GM18511 (cell line): ENCODE results near the gene SSR4.
"Not testable (repeated sequence)": the region's sequence is repeated elsewhere in the genome, so short reads cannot be mapped to it uniquely, and the experiment has no call there.

Experiments used
- ATAC-seq: cut with Tn5 transposase; IDR thresholded peaks from one replicate; pipeline ENCODE4 v1.9.1; 2021; ENCODE audit warnings: mild to moderate bottlenecking, moderate library complexity; ENCODE audit not compliant: unreplicated experiment

The SSR4 gene

DNA sequence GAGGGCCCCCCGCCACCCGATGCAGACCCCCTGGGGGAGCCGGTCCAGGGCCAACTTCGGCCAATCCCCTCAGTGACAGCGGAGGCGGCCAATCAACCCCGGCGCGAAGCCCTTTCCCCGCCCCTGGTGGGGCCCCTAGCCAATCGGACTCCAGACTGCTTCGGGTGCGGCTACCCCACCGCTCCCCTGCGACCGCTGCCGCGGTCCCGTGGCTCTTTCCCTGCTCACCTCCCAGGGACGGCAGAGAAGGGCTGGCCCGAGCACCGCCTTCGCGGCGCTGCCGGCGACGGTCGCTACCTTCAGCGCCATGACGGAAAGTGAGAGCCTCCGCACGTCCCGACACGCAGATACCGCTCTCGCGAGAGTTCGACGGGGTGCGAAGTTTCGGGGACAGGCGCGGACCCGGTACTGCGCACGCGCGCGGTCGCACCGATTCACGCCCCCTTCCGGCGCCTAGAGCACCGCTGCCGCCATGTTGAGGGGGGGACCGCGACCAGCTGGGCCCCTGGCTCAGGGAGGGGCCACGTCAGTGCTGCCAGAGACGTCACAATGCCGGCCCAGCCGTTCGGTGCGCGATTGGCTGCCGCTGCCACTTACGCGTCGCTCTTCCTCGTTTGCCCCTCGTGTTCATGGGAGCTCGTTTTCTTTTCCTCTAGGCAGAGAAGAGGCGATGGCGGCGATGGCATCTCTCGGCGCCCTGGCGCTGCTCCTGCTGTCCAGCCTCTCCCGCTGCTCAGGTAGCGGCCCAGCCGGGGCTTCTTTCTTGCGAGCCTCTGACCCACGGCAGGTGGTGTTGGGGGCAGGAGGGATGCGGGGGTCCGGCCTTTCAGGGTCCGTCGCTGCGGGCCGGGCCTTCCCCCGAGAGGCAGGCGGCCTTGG, at the start of gene SSR4, which contains the start of gene IDH3G:
SSR4 (plus strand) TSS at position 651 of the 879 bp plus-strand sequence; CDS start at position 671, 20 bp downstream.
IDH3G (minus strand) TSS at position 358 of the 879 bp plus-strand sequence; CDS start at position 309, 49 bp downstream.
- ATAC-seq: peak; percentile 91

- ATAC-seq: not testable (repeated sequence)
These were observed 49.4 kb upstream of the SSR4 start for GRCh38 chrX:153745067-153745433.

GRCh38 chrX:153746359-153746758, 48.1 kb upstream of the SSR4 start:
- ATAC-seq: no peak

- ATAC-seq: not testable (repeated sequence)
These were observed 47.5 kb upstream of the SSR4 start for GRCh38 chrX:153746991-153747390.

DNA sequence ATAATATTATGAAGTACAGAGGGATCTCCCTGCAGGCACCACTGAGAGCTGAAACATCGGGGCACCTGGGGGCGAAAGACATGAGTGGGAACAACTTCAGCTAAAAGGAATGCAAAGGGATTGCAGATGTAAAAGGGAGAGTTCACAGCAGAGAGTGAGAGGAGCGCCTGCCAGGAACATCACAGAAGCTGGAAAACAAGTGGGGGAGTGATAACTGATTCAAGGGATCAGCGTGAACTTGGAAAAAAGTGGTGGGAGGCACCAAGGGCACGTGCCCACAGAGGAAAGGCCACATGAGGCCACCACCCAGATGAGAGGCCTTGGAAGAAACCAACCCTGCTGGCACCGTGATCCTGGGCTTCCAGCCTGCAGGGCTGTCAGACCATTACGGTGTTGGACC, 45.5 kb upstream of the SSR4 start:
- ATAC-seq: not testable (repeated sequence)

- ATAC-seq: no peak
These were observed 44.2 kb upstream of the SSR4 start for GRCh38 chrX:153750127-153750774.

DNA sequence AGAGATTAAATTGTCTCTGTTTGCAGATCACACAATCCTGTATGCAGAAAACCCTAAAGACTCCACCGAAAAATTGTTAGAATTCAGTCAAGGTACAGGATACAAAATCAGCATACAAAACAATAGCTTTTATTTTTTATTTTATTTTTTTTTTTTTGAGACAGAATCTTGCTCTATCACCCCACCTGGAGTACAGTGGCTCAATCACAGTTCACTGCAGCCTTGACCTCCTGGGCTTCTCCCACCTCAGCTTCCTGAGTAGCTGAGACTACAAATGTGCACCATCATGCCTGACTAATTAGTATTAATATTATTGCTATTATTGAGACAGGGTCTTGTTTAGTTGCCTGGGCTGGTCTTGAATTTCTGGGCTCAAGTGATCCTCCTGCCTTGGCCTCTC, 39.3 kb upstream of the SSR4 start:
- no peak for ATAC-seq

DNA sequence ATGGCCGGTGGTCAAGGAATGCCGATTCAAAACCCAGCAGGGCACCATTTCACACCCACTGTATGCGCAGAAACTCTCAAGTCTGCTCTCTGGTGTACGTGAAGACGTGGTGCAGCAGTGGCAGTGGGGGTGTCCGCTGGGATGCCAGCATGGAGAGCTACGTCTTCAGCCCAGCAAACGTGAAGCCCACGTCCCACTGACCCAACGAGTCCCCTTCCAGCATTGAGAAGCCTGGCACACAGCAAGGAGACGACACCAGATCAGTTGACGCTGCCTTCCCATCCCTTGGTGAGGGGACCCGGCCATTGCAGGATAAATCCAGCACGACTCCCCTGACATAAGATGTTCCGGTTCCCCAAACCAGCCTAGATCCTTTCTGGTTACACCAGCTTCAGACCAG, 32.6 kb upstream of the SSR4 start:
- ATAC-seq: no peak

GRCh38 chrX:153762626-153763173, 31.8 kb upstream of the SSR4 start:
- ATAC-seq: no peak

DNA sequence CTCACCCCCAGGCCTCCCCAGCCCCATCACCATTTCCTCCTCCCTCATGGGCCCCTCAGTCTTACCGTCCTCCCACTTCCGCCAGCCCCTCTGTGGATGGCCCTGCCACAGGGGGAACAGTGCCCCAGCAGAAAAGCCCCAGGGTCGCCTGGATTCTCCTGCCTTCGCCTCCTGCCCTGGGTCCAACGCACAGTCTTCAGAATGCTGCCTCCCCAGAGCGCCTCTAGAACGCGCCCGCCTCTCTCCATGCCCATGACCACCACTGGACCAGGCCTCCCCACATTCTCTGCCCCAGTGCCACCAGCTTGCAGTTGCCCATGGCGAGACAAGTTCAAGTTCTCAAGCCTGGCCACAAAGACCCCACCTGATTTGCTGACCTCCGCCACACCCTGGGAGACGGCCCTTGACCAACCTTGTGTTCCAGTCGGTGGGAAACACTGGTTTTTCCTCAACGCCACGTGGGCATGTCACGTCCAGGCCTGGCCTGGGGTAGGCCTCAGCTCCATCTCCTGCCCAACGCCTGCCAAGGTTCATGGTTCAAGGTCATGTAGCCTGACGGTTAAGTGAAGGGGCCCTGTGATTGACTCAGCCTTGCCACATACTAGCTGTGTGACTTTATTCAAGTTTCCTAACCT, 31.1 kb upstream of the SSR4 start:
- no peak for ATAC-seq

- ATAC-seq: peak; percentile 63
These were observed 30.3 kb upstream of the SSR4 start, which contains the start of gene PLXNB3 for GRCh38 chrX:153763989-153764755. Gene PLXNB3 (plus strand): TSS chrX:153764249. CDS start chrX:153765536, 1,287 bp downstream.

DNA sequence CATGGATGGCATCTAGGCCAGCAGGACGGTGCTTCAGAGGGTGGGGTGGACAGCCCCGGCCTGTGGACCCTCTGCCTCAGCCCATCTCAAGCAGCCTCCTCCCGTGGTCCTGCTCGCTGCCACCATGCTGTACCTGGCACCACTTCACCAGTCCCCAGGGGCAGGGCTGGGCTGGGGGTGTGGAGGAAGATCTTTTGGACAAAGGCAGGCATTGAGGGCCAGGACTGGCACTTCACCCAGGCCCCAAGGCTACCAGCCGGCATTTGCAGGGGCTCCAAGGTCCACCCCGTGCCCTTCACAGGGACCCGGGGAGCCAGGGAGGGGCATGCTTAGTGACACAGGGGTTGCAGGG, 29.7 kb upstream of the SSR4 start:
- no peak for ATAC-seq

DNA sequence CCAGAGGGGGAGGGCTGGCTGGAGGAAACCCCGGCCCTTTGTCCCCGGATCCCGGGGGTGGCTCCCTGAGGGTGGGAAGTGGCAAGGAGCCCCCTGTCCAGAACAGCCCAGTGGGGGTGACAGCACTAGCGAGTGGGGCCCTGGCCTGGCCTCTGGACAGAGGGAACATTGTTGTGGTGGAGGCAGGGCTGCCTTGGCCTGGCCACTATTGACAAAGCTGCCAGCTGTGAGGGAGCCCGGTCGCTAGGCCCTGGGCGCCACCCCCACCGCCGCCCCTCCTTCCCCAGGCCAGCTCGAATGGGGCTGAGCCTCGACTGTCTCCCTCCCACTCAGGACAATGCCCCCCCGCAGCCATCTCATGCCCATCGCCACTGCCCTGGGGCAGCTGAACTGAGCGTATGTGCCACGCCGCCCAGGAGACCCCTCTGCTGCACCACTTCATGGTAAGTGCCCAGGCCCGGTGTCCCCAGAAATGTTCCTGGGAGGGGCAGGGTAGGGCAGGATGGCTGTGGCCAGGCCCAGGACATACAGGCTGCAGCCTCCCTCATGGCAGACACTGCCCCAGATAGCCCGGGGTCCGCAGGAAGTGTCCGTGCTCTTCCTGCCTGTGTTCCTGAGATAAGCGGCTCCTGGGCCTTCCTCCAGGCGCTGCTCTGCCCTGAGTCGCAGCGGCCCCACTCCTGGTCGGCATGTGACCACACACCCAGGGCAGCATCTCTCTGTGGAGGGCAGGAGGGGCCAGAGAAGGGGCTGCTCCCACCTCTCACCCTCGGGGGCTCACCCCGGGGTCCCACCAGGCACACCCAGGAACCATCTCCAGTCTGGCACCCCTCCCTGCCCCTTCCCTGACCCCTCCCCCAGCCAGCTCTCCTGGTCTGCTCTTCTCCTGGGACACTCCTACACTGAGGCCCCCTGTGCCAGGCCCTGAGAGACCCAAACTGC, 29.1 kb upstream of the SSR4 start:
- no peak for ATAC-seq

DNA sequence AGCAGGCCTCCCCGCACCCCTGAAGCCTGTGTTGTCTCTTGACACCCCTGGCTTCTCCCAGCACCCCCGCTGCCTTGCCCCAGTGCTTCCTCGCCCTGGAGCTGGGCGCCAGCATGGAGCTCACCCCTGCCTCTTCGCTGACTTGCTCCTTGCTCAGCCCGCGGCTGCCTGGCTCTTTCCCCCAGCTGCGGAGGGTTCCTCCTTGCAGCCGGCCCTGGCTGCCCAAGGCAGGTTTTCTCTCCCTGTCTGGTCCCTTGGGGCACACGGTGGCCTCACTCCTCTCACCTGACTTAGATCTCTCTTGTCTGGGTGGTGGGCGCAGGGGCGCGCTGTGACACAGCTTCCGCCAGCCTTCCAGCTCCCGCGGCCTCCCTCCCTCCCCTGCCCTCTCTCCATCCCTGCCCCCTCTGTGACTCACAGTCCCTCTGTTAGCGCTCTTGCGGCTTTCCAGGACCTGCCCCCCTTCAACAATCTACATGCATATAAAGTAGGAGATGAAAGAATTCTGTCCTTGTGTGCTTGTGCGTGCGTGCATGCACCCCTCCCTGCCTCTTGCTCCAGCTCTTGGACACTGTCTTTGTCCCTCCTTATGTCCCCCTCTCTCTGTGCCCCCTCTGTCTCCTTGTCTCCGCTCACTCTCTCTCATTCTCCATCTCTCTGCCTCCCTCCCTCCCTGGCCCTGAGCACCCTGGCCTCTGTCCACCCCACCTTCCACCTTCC, 28.2 kb upstream of the SSR4 start:
- ATAC-seq: no peak

DNA sequence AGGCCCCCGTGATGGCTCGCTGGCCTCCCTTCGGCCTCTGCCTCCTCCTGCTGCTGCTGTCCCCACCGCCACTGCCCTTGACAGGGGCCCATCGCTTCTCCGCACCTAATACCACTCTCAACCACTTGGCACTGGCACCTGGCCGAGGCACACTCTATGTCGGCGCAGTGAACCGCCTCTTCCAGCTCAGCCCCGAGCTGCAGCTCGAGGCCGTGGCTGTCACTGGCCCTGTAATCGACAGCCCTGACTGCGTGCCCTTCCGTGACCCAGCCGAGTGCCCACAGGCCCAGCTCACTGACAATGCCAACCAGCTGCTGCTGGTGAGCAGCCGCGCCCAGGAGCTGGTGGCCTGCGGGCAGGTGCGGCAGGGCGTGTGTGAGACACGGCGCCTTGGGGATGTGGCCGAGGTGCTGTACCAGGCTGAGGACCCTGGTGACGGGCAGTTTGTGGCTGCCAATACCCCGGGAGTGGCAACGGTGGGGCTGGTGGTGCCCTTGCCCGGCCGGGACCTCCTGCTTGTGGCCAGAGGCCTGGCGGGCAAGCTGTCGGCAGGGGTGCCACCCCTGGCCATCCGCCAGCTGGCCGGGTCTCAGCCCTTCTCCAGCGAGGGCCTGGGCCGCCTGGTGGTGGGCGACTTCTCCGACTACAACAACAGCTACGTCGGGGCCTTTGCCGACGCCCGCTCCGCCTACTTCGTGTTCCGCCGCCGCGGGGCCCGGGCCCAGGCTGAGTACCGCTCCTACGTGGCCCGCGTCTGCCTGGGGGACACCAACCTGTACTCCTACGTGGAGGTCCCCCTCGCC, 27.4 kb upstream of the SSR4 start:
- ATAC-seq: no peak

GRCh38 chrX:153767674-153768055, 26.8 kb upstream of the SSR4 start:
- ATAC-seq: no peak

DNA sequence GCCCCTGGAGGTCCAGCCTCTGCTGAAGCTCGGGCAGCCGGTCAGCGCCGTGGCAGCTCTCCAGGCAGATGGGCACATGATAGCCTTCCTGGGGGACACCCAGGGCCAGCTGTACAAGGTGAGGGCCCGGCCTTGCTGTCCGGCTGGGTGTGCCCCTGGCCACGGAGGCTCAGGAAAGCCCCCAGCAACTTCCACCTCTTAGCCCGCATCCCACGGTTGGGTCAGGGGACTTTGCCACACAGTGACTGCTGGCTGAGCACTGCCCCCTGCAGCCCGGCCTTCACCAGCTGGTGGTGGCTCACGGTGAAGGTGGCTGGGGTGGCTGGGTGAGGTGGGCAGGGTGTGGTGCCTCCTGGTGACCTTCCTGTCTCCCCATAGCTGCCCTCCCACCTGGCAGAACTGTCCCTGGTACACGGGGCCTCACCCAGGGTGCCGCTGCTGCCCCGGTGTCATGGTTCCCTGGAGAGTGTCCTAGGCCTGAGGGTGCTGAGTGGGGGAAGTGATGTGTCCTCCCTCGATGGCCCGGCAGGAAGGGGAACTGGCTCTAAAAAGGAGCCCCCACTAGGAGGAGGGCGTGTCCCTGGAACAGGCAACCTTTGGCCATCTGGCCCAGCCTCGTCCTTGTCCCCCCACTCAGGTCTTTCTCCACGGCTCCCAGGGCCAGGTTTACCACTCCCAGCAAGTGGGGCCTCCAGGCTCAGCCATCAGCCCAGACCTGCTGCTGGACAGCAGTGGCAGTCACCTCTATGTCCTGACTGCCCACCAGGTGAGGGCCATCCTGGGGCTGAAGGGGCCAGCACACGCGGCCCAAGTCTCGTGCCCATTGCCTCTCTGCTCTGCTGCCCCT, 25.9 kb upstream of the SSR4 start:
- ATAC-seq: no peak
